T-helper 2 cell treated with Interferon-gamma antibody and Interleukin-4, amounts not matched to agents 100 ng/mL and 5 ng/mL, for 36 hours (primary cell): Measurements from ENCODE around the gene SEPTIN1. TPM values are rescaled to one million over a fixed set of nuclear protein-coding genes. Genes with fewer than 3 reads are reported as not detected.

Source experiments
- intact Hi-C: fragments of 100-400 bp; cut with micrococcal nuclease; formaldehyde crosslinking; loops from one replicate; pipeline ENCODE4 v1.15.1; 2023
- total RNA-seq: library from RNA; stranded (reverse); gene quantifications from 2 replicates; pipeline ENCODE4 v1.2.3, GENCODE V29; 2022

The SEPTIN1 gene, protein sequence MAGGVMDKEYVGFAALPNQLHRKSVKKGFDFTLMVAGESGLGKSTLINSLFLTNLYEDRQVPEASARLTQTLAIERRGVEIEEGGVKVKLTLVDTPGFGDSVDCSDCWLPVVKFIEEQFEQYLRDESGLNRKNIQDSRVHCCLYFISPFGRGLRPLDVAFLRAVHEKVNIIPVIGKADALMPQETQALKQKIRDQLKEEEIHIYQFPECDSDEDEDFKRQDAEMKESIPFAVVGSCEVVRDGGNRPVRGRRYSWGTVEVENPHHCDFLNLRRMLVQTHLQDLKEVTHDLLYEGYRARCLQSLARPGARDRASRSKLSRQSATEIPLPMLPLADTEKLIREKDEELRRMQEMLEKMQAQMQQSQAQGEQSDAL
- 320 and 326 TPM in 2 replicates for total RNA-seq

DNA sequence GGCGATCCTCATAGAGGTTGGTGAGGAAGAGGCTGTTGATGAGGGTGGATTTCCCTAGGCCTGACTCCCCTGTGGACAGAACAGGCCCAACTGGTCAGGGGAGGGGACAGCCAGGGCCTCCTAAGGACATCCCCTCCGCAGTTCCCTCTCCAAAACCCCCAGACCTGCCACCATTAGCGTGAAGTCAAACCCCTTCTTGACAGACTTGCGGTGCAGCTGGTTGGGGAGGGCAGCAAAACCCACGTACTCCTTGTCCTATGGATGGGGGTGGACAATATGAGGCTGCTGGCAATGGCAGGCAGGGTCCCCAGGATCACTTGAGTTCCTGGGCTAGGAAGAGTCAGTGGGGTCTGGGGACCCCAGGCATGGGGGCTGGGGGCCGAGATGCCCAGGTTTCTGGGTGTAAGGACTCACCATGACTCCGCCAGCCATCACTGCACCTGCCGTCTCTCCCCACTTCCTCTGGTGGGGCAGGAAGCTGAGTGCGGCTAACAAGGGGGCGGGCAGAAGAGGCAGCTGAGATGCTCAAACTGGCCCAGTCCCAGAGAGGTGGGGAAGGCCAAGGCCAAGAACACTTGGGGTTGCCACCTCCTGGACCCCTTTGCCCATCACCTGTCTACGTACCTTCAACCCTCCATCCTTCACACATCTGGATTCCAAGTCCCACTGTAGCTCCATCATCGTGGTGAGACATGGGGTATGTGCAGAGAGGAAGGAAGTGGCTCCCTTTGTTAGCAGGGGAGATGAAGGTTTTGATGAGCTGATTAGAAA lies at the start of gene SEPTIN1:
SEPTIN1 (minus strand) TSS at position 451 of the 771 bp plus-strand sequence; CDS start at position 432, 19 bp downstream.
- intact Hi-C loops, result loop anchor here (1.0 kb wide), 1 partner anchor 11 kb away; no protein-coding TSS in a partner anchor

- intact Hi-C loops, result loop anchor here (1.0 to 5.0 kb wide), 7 partner anchors 12 to 198 kb away; partner anchors contain the start of genes ITGAL and SEPHS2
Measured at GRCh38 chr16:30430428-30430970, 48.1 kb upstream of the SEPTIN1 start.

DNA sequence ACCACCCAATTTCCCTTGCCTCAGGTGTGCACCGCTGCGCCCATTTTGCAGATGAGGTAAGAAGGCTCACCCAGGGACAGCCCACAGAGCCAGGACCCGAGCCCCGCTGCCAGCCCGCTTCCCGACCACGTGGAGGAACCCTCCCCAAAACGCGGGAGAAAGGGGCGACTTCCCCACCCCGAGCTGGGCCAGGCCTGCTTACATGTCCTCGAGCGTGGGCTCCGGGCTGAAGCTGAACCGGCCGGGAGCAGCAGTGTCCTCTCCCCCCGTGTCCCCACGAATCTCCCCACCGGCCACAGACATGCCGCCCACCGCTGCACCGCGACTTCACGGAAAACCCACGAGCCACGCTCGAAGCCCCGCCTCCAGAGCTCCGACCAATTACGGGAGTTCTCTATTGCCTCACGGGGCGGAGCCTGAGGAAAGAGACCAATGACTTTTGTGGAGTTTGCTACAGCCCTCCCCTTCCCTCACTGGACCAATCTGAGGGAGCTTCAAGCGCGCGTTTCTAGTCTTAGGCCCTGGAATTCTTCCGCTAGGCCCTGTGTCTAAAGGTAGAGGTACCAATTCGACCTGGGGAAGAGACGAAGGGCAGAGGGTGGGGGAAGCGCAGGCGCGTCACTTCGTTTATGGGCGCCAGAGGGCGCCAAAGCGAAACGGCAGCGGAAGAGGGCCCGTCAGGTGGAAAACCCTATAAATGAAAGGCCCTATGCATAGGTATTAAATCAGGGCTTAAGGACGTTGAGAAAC lies 47.5 kb upstream of the SEPTIN1 start, which contains the start of gene DCTPP1:
DCTPP1 (minus strand) TSS at position 353 of the 750 bp plus-strand sequence; CDS start at position 303, 50 bp downstream.
- intact Hi-C loops, result loop anchor here (1.0 to 5.0 kb wide), 7 partner anchors 12 to 198 kb away; partner anchors contain the start of genes ITGAL and SEPHS2

- intact Hi-C loops, result no loop called here
Measured at GRCh38 chr16:30429418-30429677, 47.0 kb upstream of the SEPTIN1 start.

DNA sequence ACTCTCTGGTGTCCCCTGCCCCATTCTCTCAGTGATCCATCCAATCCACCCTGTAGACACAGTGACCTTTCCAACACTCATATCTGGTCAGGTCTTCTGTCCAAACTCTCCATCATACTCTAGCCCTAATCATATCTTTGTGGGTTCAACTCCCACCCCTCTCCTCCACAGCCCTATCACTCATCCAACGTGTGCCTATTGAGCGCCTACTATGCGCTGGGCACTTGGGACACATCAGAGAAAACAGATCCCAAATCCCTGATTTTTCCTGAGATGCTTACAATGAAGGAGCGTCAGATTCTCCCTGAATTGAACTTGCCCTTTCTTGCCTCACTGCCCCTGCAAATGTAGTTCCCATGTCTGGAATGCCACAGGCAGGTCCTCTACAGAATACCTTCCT lies 45.7 kb upstream of the SEPTIN1 start:
- intact Hi-C loops, result no loop called here

GRCh38 chr16:30421010-30421409 lies 38.6 kb upstream of the SEPTIN1 start:
- intact Hi-C loops, result no loop called here

DNA sequence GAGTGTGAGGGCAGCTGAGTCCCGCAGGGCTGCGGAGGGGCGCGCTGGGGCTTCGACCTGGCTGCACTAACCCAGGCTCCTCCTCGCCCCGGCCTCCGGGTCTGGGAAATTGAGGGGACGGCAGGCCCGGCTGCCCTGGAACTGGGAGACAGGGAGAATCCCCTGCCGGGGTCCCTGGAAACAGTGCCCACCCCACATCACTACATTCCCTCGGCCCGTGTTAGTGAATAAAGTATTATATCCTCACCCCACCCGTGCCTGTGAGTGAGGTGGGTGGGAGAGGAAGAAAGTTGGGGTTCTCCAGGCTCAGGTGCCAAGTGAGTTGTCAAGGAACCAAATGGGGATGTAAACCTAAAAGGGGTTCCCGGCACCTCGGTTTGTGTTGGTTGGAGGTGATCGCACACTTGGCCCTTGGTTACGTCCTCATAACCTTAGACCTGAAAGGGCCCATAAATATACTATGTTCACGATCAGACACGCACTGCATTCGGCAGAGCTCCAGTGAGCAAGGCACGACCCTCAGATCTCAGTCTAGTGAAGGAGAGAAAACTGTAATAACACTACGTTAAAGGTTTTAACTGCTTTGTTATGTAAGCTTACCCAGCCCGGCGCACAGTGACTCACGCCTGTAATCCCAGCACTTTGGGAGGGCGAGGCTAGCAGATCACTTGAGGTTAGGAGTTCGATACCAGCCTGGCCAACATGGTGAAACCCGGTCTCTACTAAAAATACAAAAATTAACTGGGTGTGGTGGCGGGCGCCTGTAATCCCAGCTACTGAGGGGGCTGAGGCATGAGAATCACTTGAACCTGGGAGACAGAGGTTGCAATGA lies 36.2 kb upstream of the SEPTIN1 start:
- intact Hi-C loops, result loop anchor here (1.0 kb wide), 1 partner anchor 12 kb away; the partner anchor contains the start of gene DCTPP1

- intact Hi-C loops, result loop anchor here (1.0 kb wide), 1 partner anchor 13 kb away; the partner anchor contains the start of gene DCTPP1
Measured at GRCh38 chr16:30417529-30418349, 35.4 kb upstream of the SEPTIN1 start.

- intact Hi-C loops, result no loop called here
Measured at GRCh38 chr16:30416624-30417528, 34.5 kb upstream of the SEPTIN1 start.

GRCh38 chr16:30416047-30416603 lies 33.8 kb upstream of the SEPTIN1 start:
- intact Hi-C loops, result no loop called here

- intact Hi-C loops, result no loop called here
Measured at GRCh38 chr16:30414159-30414558, 31.8 kb upstream of the SEPTIN1 start.

- intact Hi-C loops, result no loop called here
Measured at GRCh38 chr16:30413112-30413806, 30.9 kb upstream of the SEPTIN1 start.

DNA sequence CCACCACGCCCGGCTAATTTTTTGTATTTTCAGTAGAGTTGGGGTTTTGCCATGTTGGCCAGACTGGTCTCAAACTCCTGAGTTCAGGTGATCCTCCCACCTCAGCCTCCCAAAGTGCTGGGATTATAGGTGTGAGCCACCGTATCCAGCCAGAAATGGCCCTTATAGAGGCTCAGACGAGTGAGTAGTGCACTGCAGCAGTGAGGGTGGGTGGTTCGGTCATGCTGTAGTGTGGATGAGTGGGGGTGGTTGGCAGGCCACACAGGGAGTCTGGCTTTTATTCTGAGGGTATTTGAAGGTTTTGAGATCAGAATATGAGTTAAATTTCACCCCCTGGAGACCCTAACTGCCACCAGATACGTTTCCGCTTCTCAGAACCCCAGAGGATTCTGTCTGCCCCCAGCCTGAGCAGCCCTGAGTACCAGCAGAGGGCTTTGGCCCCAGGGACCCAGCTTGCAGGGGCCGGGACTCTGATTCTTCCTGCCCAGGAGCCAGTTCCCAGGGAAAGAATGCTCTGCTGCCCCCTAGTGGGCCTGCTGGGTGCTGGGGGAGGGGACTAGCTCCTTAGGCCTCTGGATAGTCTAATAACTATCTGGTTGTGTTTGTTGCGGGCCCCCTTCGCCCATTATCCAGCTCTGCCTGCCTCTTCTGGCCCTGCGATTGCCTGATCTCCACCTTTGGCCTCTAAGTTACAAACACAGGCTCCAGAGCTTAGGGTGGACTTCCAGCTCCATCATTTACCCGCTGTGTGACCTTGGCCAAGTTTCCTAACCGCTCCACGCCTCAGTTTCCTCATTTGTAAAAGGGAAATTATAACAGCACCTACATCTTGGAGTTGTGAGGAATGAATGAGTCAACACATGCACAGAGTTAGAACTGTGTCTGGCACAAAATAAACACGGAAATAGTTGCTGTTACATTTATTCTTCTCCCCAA lies 27.0 kb upstream of the SEPTIN1 start:
- intact Hi-C loops, result loop anchor here (2.0 to 10.0 kb wide), 5 partner anchors 52 to 345 kb away; partner anchors contain the start of genes ALDOA, CD2BP2, GDPD3 and TBX6

GRCh38 chr16:30407804-30408534 lies 25.6 kb upstream of the SEPTIN1 start:
- intact Hi-C loops, result loop anchor here (1.0 to 10.0 kb wide), 7 partner anchors 30 to 343 kb away; partner anchors contain the start of genes ALDOA, CD2BP2, GDPD3 and TBC1D10B
